ENCODE data around the gene TTC1.

TTC1 gene

DNA sequence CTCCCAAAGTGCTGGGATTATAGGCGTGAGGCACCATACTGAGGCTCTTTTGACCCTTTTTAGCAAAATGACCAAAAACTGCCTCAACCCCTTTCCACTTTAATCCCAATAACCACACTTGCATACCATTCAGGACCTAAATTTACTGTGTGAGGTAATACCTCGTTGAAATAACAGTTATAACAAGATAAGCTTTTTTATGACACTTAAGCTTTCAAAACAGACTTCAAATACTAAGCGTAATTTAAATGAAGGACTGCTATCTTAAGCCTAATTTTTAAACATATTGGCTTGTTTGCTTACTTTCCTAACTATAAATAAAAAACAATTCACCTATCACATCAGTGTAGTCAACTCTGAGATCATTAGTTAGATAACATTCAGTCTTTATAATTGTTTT lies 72.6 kb downstream of the TTC1 start:
- in situ Hi-C loops (cut with MboI; ENCODE audit: low sequenced_read_pairs): no loop called here

DNA sequence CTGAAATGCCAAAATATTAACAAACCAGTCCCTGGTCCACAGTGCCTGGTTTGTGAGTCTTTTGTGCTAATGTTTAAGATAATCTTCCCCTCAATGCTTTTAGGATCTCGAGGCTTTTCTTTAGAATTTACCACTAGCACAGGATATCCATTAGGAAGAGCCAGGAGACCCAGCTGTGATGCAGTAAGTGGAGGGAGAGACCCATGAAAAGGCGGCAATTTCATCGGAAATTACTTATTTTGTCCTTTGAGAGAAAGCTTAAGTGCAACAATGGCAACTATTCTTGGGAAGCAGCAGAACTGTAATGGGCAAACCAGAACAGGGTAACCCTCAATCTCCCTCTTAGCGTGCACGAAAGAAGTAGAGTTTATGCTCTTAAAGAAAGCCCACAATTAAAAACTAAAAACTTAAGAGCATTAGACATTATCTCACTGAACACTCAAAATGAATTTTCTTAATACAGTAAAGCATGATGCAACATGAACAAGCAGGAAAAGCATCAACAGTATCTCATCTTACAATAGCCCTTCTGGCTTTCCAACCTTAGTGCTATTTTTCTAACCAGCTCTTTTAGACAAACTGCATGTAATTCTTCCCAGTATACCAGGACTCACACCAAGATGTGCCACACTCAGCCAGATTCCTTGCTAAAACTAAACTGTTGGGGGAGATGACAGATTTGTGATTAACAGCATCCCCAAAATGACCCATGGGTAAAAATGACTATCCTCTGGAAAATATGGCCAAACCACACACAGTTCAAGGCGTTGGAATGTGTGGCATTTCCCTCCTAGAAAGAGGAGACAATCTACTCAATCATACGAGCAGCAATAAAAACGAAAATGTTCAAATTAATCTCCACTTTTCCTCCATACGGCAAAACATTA lies 73.9 kb downstream of the TTC1 start:
- in situ Hi-C loops (cut with MboI; ENCODE audit: low sequenced_read_pairs): no loop called here

DNA sequence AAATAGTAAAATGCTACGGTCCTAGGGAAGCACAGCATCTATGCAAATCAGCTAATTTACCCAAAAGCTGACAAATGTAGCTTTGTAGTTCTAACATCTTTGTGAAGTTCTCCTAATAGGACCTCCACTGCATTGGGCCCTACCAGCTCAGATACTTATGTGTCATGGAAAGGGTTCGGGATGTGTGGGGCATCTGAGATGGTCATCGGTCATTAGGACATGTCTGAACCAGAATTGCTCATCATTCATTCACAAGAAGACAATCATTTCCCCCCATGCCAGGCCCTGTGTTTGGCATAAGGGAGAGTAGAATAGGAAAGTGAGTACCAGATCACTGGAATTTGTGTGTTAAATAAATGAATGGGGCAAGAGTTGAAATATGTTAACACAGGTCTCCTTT lies 74.6 kb downstream of the TTC1 start:
- in situ Hi-C loops (cut with MboI; ENCODE audit: low sequenced_read_pairs): no loop called here

DNA sequence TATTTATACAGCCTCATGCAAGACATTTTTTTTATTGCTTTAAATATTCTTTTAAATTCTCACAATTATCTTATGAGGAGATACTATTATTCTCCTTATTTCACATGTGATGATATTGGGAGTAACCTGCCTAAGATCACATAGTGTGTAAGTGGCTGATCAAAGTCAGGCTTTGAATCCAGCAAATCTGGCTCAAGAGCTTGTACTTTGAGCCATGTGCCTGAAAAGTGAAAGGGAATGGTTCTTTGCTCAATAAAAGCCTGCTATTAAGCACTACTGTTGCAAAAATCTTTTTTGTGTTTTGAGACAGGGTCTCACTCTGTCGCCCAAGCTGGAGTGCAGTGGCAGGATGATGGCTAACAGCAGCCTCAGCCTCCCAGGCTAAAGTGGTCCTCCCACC lies 75.2 kb downstream of the TTC1 start:
- in situ Hi-C loops (cut with MboI; ENCODE audit: low sequenced_read_pairs): no loop called here

DNA sequence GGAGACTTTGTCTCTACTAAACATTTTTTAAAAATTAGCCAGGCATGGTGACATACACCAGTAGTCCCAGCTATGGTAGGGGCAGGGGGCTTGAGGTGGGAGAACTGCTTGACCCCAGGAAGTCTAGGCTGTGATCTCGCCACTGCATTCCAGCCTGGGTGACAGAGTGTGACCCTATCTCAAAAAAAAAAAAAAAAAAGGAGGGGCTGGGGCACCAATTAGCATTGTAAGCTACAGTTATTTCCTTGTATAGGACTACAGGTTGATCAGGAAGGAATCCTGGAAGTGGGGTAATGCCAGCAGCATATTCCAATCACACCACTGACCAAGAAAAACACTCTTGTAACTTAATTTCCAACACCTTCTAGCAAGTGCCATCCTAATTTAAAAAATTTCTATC lies 78.3 kb downstream of the TTC1 start:
- in situ Hi-C loops (cut with MboI; ENCODE audit: low sequenced_read_pairs): no loop called here

DNA sequence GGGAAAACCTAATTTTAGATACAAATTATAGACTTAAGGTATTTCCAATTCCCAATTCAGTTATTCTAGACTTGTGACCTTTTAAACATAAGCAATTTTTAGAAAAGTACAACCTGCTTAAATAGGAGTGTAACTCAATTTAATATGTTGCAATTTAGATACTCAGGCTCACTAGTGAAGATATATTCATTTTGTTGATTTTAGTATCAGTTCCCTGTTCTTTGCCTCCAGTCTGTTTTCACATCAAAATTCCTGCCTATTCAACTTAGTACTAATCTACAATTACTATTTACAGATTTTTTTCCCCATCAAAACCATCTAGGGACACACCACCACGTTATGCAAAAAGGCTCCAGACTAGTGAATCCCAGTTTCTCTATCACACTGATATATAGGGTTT lies 79.9 kb downstream of the TTC1 start:
- in situ Hi-C loops (cut with MboI; ENCODE audit: low sequenced_read_pairs): no loop called here

DNA sequence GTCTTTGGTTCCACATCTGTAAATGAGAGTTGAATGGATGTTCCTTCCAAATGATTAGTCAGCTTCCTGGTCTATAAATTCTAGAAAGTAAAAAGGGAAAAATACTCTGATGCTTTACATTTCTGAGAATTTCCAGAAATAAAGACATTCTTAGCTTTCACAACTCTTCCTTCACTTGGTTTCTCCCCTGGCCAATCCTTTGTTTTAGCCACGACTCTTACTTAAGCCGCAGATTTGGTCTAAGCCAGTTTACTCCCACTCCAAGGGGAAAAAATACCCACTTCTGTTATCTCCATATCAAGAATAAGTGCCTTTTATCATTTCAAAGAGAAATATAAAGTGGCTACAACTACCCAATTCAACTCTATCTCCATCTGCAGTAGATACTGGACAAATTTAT lies 80.6 kb downstream of the TTC1 start:
- in situ Hi-C loops (cut with MboI; ENCODE audit: low sequenced_read_pairs): no loop called here

DNA sequence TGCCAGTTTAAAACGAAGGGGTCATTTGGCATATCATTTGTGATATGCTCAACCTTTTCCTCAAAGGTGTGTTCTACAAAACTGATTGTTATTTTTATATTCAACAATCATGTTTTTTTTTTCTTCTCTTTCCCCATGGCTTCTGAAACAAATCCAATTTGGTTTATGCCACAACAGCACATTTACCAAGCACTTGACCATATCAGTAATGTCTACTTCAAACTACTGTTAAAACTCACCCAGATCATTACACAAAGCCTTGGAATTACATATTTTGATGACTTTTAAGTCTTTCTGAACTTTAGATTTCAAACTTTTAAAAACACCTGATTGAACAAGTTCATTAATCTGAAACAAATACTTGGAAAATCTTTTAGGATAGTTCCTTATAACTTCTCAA lies 81.1 kb downstream of the TTC1 start:
- in situ Hi-C loops (cut with MboI; ENCODE audit: low sequenced_read_pairs): no loop called here

DNA sequence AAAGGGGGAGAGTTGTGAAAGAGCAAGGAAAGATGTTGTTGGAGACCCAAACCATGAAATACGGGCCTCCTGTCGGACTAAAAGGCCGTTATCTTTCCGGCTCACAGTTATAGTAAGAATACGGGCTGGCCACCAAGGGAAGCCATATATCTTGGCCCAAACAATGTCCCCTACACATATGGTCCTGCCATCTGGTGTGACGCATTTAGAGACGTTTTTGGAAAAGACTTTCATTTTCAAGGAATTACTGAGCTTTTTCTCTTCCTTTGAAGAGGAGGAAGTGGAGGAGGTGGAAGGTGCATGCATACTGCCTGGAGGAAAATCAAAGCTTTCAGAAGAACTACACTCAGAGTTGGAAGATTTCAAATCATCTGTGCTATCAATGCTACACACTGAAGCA lies 83.6 kb downstream of the TTC1 start:
- in situ Hi-C loops (cut with MboI; ENCODE audit: low sequenced_read_pairs): no loop called here

DNA sequence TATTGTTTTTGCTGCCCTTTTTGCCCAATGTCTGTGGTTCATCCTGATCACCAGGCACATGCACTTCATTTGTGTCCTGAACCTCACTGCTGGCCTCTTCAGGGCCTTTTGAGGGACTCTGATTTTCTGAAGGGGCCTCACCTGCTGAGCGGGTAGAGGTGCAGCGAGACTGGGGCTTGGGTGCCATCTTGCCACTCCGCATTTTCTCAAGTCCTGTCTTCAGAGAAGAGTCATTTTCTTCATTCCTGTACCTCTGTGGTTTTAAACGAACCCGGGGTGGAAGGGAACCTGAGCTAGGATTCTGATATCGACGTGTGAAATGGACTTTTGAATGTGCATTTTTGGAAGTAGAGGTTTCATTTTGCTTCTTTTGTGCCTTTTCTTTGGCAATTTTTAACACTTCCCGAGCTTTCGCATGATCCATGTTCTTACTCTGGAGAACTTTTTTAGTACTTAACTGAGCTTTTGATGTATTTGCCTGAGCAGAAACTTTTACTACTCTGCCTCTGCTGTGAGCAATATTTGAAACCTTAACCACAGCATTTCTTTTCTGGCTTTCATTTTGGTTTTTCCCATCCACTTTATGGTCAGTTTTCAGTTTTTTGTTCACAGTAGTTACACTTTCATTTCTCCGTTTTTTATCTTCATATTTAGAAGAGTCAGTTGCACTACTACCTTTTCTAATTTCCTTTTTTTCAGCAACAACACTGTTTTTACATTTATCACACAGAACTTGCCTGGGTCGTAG lies 84.2 kb downstream of the TTC1 start:
- in situ Hi-C loops (cut with MboI; ENCODE audit: low sequenced_read_pairs): no loop called here

DNA sequence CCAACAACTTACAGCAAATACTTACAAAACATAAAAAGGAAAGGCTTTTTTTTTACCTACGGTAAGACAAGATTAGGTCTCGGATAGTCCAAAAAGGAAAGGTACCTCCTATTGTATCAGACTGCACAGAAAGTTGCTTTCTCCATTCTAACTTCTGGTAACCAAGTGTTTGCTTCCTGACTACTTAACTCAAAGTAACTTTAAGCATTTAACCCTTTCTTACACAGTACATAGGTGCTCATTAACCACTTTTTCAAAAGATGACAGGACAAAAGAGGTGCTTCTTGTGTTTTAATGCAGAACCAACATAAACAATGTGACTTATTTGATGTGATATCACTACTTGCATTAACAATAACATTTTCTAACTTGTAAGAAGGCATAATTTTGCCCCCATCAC lies 87.2 kb downstream of the TTC1 start:
- in situ Hi-C loops (cut with MboI; ENCODE audit: low sequenced_read_pairs): no loop called here

DNA sequence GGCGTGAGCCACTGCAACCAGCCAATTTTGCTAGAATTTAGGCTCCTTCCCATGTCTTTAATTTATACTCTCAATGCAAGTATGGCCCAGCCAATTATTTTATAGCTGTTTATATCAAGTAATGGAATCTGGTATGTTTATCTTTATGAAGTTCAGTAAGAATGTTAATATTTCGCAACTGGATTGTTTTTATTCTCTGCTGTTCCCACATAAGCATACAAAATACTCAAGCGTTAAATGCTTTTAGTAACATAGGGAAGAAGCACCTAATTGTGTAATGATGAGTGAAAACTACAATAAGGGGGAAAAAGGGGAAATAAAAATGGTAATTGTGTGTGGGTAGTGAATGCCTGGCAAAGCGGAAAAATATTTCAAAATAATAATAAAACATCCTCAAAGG lies 89.1 kb downstream of the TTC1 start:
- in situ Hi-C loops (cut with MboI; ENCODE audit: low sequenced_read_pairs): no loop called here

DNA sequence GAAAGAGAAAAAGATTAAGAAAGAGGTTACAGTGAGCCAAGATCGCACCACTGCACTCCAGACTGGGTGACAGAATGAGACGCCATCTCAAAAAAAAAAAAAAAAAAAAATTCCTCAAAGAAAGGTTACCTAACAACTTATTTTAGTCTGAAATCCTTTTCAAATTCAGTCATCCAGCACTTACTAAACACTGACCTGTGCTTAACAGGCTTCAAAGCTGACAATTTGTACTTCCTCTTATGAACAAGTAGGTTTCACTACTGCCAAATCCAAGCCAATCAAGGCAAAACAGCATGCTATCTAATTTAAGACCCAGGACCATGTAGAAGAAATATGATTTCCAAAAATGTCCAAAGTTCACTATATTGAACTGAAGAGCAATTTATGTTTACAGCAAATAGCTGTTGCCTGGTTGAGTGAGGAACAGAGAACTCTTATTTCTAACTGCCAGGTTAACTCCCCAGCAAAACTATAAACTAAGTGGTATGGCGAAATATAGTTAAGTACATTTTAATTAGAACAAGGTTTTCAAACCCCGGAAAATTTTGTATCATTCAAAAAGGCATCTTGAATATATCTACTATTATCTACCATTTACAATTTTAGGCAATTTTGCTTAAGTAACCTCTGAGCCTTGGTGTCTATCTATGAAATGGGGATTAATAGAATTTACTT lies 96.9 kb downstream of the TTC1 start:
- in situ Hi-C loops (cut with MboI; ENCODE audit: low sequenced_read_pairs): no loop called here

DNA sequence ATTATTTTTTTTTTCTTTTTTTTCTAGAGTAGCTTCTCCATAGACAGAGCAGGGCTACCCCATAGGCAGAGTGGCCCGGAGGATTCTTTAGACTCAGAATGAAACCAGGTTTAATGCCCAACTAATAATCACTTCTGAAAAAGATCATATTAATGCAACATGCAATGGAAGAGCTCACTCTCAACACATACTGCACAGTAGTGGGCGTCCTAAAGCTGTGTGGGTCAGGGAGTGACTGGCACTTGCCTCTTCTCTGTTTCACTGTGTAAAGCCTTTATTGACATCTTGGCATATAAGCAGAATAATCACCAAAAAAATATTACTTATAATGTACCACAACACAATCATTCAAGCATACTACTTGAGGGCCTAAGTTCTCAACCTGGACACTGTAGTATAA lies 99.2 kb downstream of the TTC1 start:
- in situ Hi-C loops (cut with MboI; ENCODE audit: low sequenced_read_pairs): no loop called here
